GM04503 (cell line): ENCODE results near the gene CMTR1.

Experiments
- DNase-seq: peaks from one replicate; pipeline ENCODE4 v3.0.0-alpha.2; 2012; ENCODE audit warnings: low read depth

CMTR1 gene

GRCh38 chr6:37477656-37478435, 44.8 kb downstream of the CMTR1 start:
- DNase-seq, result no peak

GRCh38 chr6:37478827-37479226, 45.8 kb downstream of the CMTR1 start:
- DNase-seq, result no peak

GRCh38 chr6:37479266-37479854, 46.3 kb downstream of the CMTR1 start:
- DNase-seq, result no peak

GRCh38 chr6:37480118-37480736, 47.2 kb downstream of the CMTR1 start:
- DNase-seq, result no peak

GRCh38 chr6:37480951-37481534, 48.0 kb downstream of the CMTR1 start:
- no peak for DNase-seq

GRCh38 chr6:37481711-37482605, 48.9 kb downstream of the CMTR1 start:
- no peak for DNase-seq

GRCh38 chr6:37482606-37483251, 49.7 kb downstream of the CMTR1 start:
- no peak for DNase-seq

GRCh38 chr6:37483252-37483901, 50.4 kb downstream of the CMTR1 start:
- no peak for DNase-seq

- DNase-seq, result no peak
Measured at GRCh38 chr6:37483917-37484785, 51.1 kb downstream of the CMTR1 start.

GRCh38 chr6:37484786-37485170, 51.8 kb downstream of the CMTR1 start:
- no peak for DNase-seq

GRCh38 chr6:37485291-37485702, 52.3 kb downstream of the CMTR1 start:
- no peak for DNase-seq

- DNase-seq, result no peak
Measured at GRCh38 chr6:37486121-37486839, 53.3 kb downstream of the CMTR1 start.

GRCh38 chr6:37487591-37488380, 54.8 kb downstream of the CMTR1 start:
- DNase-seq, result no peak

GRCh38 chr6:37488476-37488875, 55.5 kb downstream of the CMTR1 start:
- no peak for DNase-seq

GRCh38 chr6:37489697-37490336, 56.8 kb downstream of the CMTR1 start:
- DNase-seq, result no peak

- no peak for DNase-seq
Measured at GRCh38 chr6:37490536-37491170, 57.6 kb downstream of the CMTR1 start.

GRCh38 chr6:37491171-37491829, 58.3 kb downstream of the CMTR1 start:
- DNase-seq, result no peak
